ENCODE results near the gene NFIA. TPM values are rescaled to one million over a fixed set of nuclear protein-coding genes. Genes with fewer than 3 reads are reported as not detected.

NFIA gene
- total and polyA plus RNA-seq, 2 of the 13 experiments (the other 11 are each of a cell fraction or from before 2014, with no cell fraction given): 14.7 to 28.5 TPM

- TF ChIP-seq, protein P1, sequence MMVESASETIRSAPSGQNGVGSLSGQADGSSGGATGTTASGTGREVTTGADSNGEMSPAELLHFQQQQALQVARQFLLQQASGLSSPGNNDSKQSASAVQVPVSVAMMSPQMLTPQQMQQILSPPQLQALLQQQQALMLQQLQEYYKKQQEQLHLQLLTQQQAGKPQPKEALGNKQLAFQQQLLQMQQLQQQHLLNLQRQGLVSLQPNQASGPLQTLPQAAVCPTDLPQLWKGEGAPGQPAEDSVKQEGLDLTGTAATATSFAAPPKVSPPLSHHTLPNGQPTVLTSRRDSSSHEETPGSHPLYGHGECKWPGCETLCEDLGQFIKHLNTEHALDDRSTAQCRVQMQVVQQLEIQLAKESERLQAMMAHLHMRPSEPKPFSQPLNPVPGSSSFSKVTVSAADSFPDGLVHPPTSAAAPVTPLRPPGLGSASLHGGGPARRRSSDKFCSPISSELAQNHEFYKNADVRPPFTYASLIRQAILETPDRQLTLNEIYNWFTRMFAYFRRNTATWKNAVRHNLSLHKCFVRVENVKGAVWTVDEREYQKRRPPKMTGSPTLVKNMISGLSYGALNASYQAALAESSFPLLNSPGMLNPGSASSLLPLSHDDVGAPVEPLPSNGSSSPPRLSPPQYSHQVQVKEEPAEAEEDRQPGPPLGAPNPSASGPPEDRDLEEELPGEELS (CRISPR knock-in tag; IDR thresholded peaks at IDR 0.05): no peak
- TF ChIP-seq ZNF10 (CRISPR knock-in tag; IDR thresholded peaks at IDR 0.05; ENCODE audit: borderline replicate concordance, low read depth) (no peak), POGZ (CRISPR knock-in tag; IDR thresholded peaks at IDR 0.05) (no peak), ZFP41 (CRISPR knock-in tag; IDR thresholded peaks at IDR 0.05; ENCODE audit: borderline replicate concordance) (no peak), ELF1 (CRISPR knock-in tag; IDR thresholded peaks at IDR 0.05) (no peak)
Measured at GRCh38 chr1:61101536-61101935, 19.2 kb downstream of the NFIA start (continued).

- WGBS (ENCODE audit: low lambda C conversion rate): 97% methylated on average over 1 of the region's 1 CpG
- Histone ChIP-seq H3K27me3 (ENCODE audit: control insufficient read depth in 1 of 2, insufficient read depth in 2 of 2, low read length in 2 of 2) (no peaks in the 10 kb centered on the region), H3K36me3 (replicated peaks in 1 of 2; ENCODE audit: control insufficient read depth in 1 of 2, insufficient read depth in 2 of 2, low read length in 2 of 2) (peaks cover 0 to 3% of the 10 kb centered on the region in 2 experiments; a peak in 2 of 5 replicates), H4K20me1 (ENCODE audit: insufficient read depth, low read length) (peaks cover 4% of the 10 kb centered on the region), H3K4me1 (ENCODE audit: insufficient read depth, low read length) (peaks cover 49% of the 10 kb centered on the region), H3K79me2 (ENCODE audit: insufficient read depth, low read length) (peaks cover 99% of the 10 kb centered on the region), H3K4me2 (ENCODE audit: low read depth, low read length) (no peak overlapping the region), H2AFZ (ENCODE audit: low read length) (no peak overlapping the region), H3K9me3 (ENCODE audit: low read length) (no peaks in the 10 kb centered on the region), H3K27ac (ENCODE audit: extremely low read length, insufficient read depth, low read length) (peak overlapping the region; percentile 14), H3K4me3 (replicated peaks in 1 of 3; ENCODE audit: insufficient read depth in 1 of 3, low read depth in 2 of 3, low read length in 3 of 3) (no peak overlapping the region), H3K9ac (ENCODE audit: insufficient read depth, low read depth, low read length) (no peak overlapping the region)
- intact Hi-C loops (cut with micrococcal nuclease; ENCODE audit: unreplicated experiment): no loop called here
- in situ Hi-C loops (cut with HindIII; ENCODE audit: extremely low pct_ligation_motif_present, low pct_unique_long_range_greater_than_20kb): no loop called here
- ATAC-seq (no peak), FAIRE-seq (no peak), DNase-seq (ENCODE audit: low spot score) (no peak)
- ChIA-PET POLR2A (no interaction called here), CTCF (ENCODE audit: low intra/inter-chr PET ratio, low total read pairs) (no interaction called here)
- BruUV-seq (replicated peaks): no TSS peak
- TF ChIP-seq WIZ (CRISPR knock-in tag; IDR thresholded peaks at IDR 0.05): no peak
- no peak for TF ChIP-seq ZNF724P (CRISPR knock-in tag; IDR thresholded peaks at IDR 0.05; ENCODE audit: borderline replicate concordance)
- TF ChIP-seq NCOA2 (CRISPR knock-in tag; IDR thresholded peaks at IDR 0.05): no peak
- no peak for TF ChIP-seq ATAD3A (CRISPR knock-in tag; IDR thresholded peaks at IDR 0.05)
- TF ChIP-seq ZNF326 (CRISPR knock-in tag; IDR thresholded peaks at IDR 0.05; ENCODE audit: borderline replicate concordance): no peak
- TF ChIP-seq ZNF253 (CRISPR knock-in tag; IDR thresholded peaks at IDR 0.05; ENCODE audit: borderline replicate concordance): no peak
- no peak for TF ChIP-seq HCFC1 (IDR thresholded peaks at IDR 0.05; ENCODE audit: low read depth, low read length)
- no peak for TF ChIP-seq SIX4 (CRISPR knock-in tag; IDR thresholded peaks at IDR 0.05)
- no peak for TF ChIP-seq SKIL (CRISPR knock-in tag; IDR thresholded peaks at IDR 0.05; ENCODE audit: borderline replicate concordance)
- no peak for TF ChIP-seq GABPA (IDR thresholded peaks at IDR 0.05; ENCODE audit: low read depth, low read length)
- no peak for TF ChIP-seq GABPA (CRISPR knock-in tag; IDR thresholded peaks at IDR 0.05; ENCODE audit: low read depth)
- TF ChIP-seq SRF (IDR thresholded peaks at IDR 0.05; ENCODE audit: low read depth, low read length): no peak
- TF ChIP-seq ZNF232 (CRISPR knock-in tag; IDR thresholded peaks at IDR 0.05; ENCODE audit: borderline replicate concordance): no peak
- TF ChIP-seq ZNF746 (CRISPR knock-in tag; IDR thresholded peaks at IDR 0.05): no peak
- TF ChIP-seq CHCHD3 (CRISPR knock-in tag; IDR thresholded peaks at IDR 0.05): no peak
- TF ChIP-seq, protein P2, sequence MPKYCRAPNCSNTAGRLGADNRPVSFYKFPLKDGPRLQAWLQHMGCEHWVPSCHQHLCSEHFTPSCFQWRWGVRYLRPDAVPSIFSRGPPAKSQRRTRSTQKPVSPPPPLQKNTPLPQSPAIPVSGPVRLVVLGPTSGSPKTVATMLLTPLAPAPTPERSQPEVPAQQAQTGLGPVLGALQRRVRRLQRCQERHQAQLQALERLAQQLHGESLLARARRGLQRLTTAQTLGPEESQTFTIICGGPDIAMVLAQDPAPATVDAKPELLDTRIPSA (CRISPR knock-in tag; IDR thresholded peaks at IDR 0.05; ENCODE audit: borderline replicate concordance): no peak
Measured at GRCh38 chr1:61102041-61102440, 19.7 kb downstream of the NFIA start.
